ENCODE data around the gene HHAT.

HHAT gene

GRCh38 chr1:210608767-210609166 lies 280.1 kb downstream of the HHAT start:
- H3F3A ChIP-seq (ENCODE audit: insufficient read depth, low read length): no peaks in the 10 kb centered on the region
- H3K79me2 ChIP-seq (ENCODE audit: insufficient read depth, low read length): no peaks in the 10 kb centered on the region
- no peak overlapping the region for H2AFZ ChIP-seq (ENCODE audit: low read length)
- H3K4me3 ChIP-seq (ENCODE audit: low read depth, low read length, poor library complexity, severe bottlenecking): no peak overlapping the region
- no peaks in the 10 kb centered on the region for H3K9me2 ChIP-seq (ENCODE audit: low read depth, low read length)
- no peak overlapping the region for H3K27ac ChIP-seq (ENCODE audit: low read depth, low read length, poor library complexity, severe bottlenecking)
- H3K4me1 ChIP-seq (ENCODE audit: insufficient read depth, low read length, severe bottlenecking): no peaks in the 10 kb centered on the region
- no peak for TF ChIP-seq EZH2 (IDR thresholded peaks at IDR 0.05; ENCODE audit: borderline replicate concordance, low read length)
- TF ChIP-seq, protein P1, sequence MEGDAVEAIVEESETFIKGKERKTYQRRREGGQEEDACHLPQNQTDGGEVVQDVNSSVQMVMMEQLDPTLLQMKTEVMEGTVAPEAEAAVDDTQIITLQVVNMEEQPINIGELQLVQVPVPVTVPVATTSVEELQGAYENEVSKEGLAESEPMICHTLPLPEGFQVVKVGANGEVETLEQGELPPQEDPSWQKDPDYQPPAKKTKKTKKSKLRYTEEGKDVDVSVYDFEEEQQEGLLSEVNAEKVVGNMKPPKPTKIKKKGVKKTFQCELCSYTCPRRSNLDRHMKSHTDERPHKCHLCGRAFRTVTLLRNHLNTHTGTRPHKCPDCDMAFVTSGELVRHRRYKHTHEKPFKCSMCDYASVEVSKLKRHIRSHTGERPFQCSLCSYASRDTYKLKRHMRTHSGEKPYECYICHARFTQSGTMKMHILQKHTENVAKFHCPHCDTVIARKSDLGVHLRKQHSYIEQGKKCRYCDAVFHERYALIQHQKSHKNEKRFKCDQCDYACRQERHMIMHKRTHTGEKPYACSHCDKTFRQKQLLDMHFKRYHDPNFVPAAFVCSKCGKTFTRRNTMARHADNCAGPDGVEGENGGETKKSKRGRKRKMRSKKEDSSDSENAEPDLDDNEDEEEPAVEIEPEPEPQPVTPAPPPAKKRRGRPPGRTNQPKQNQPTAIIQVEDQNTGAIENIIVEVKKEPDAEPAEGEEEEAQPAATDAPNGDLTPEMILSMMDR (IDR thresholded peaks at IDR 0.05; ENCODE audit: low read length): no peak
- H3K4me2 ChIP-seq (ENCODE audit: low read length): no peak overlapping the region
- H3K9me3 ChIP-seq (ENCODE audit: low read length): no peaks in the 10 kb centered on the region
- H3K27me3 ChIP-seq (ENCODE audit: insufficient read depth, low read length): no peaks in the 10 kb centered on the region
- no peaks in the 10 kb centered on the region for H3K36me3 ChIP-seq (ENCODE audit: insufficient read depth, low read length)
- H4K20me1 ChIP-seq (ENCODE audit: insufficient read depth, low read length): no peaks in the 10 kb centered on the region
- H3K9ac ChIP-seq (ENCODE audit: low read length): no peak overlapping the region

DNA sequence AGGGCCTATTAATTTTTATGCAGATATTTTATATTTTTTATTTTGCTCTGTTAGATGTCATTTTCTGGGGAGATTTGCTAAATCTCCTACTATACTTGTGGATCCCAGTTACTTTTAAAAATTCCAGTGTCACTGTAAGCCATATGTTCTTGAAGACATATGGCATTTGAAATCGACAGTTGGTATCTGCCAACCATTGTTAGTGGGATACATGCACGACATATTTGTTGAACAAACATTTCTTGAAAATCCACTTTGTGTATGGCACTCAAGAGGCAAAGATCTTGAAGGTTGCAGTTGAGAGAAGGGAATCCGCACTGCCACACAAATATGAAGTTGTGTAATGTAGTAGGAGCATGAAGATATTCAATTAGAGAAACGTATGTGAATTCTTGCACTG lies 287.7 kb downstream of the HHAT start:
- Histone ChIP-seq H3K36me3 (ENCODE audit: insufficient read depth, low read length) (no peaks in the 10 kb centered on the region), H3K27me3 (ENCODE audit: insufficient read depth, low read length) (no peaks in the 10 kb centered on the region), H3K27ac (ENCODE audit: low read depth, low read length, poor library complexity, severe bottlenecking) (no peak overlapping the region), H4K20me1 (ENCODE audit: insufficient read depth, low read length) (no peaks in the 10 kb centered on the region), H2AFZ (ENCODE audit: low read length) (no peak overlapping the region), H3K9ac (ENCODE audit: low read length) (no peak overlapping the region), H3K4me3 (ENCODE audit: low read depth, low read length, poor library complexity, severe bottlenecking) (no peak overlapping the region), H3K4me2 (ENCODE audit: low read length) (no peak overlapping the region), H3K9me2 (ENCODE audit: low read depth, low read length) (no peaks in the 10 kb centered on the region), H3F3A (ENCODE audit: insufficient read depth, low read length) (no peaks in the 10 kb centered on the region), H3K9me3 (ENCODE audit: low read length) (no peaks in the 10 kb centered on the region), H3K4me1 (ENCODE audit: insufficient read depth, low read length, severe bottlenecking) (no peaks in the 10 kb centered on the region), H3K79me2 (ENCODE audit: insufficient read depth, low read length) (no peaks in the 10 kb centered on the region)
- TF ChIP-seq, protein P1 (IDR thresholded peaks at IDR 0.05; ENCODE audit: low read length): no peak
- no peak for TF ChIP-seq EZH2 (IDR thresholded peaks at IDR 0.05; ENCODE audit: borderline replicate concordance, low read length)

GRCh38 chr1:210617293-210617692 lies 288.6 kb downstream of the HHAT start:
- Histone ChIP-seq H4K20me1 (ENCODE audit: insufficient read depth, low read length) (no peaks in the 10 kb centered on the region), H3K4me2 (ENCODE audit: low read length) (no peak overlapping the region), H3K79me2 (ENCODE audit: insufficient read depth, low read length) (no peaks in the 10 kb centered on the region), H3K4me3 (ENCODE audit: low read depth, low read length, poor library complexity, severe bottlenecking) (no peak overlapping the region), H3K4me1 (ENCODE audit: insufficient read depth, low read length, severe bottlenecking) (no peaks in the 10 kb centered on the region), H3K9ac (ENCODE audit: low read length) (no peak overlapping the region), H2AFZ (ENCODE audit: low read length) (no peak overlapping the region), H3K36me3 (ENCODE audit: insufficient read depth, low read length) (no peaks in the 10 kb centered on the region), H3K27ac (ENCODE audit: low read depth, low read length, poor library complexity, severe bottlenecking) (no peak overlapping the region), H3F3A (ENCODE audit: insufficient read depth, low read length) (no peaks in the 10 kb centered on the region), H3K9me2 (ENCODE audit: low read depth, low read length) (no peaks in the 10 kb centered on the region), H3K27me3 (ENCODE audit: insufficient read depth, low read length) (no peaks in the 10 kb centered on the region), H3K9me3 (ENCODE audit: low read length) (no peaks in the 10 kb centered on the region)
- TF ChIP-seq, protein P1 (IDR thresholded peaks at IDR 0.05; ENCODE audit: low read length): no peak

Measured in OCI-LY1 (cell line).